Right lobe of liver (tissue), 4 donors: ENCODE results near the gene TTC9B.

Experiments
- POLR2A ChIP-seq: fragments of 450-650 bp; IDR thresholded peaks from one replicate; pipeline ENCODE4 v1.6.1; 2017; ENCODE audit warnings: antibody characterized with exemption, mild to moderate bottlenecking
- TF ChIP-seq, protein P1 (sequence below), 4 donors: fragments of 200-600 bp in 3 of 4; fragments of 450-650 bp in 1 of 4; IDR thresholded peaks; one replicate each; pipeline versions ENCODE4 v1.5.1 to v1.8.0; 2016 to 2022; ENCODE audit warnings: antibody characterized with exemption in 4 of 4, mild to moderate bottlenecking in 2 of 4
- donor health status: DM: no; HTN: no; CAD: no.
- donor health status: DM: no; HTN: no; CAD: no.
- donor health status: DM: no; HTN: yes; CAD: no.

- TF ChIP-seq, protein P1, sequence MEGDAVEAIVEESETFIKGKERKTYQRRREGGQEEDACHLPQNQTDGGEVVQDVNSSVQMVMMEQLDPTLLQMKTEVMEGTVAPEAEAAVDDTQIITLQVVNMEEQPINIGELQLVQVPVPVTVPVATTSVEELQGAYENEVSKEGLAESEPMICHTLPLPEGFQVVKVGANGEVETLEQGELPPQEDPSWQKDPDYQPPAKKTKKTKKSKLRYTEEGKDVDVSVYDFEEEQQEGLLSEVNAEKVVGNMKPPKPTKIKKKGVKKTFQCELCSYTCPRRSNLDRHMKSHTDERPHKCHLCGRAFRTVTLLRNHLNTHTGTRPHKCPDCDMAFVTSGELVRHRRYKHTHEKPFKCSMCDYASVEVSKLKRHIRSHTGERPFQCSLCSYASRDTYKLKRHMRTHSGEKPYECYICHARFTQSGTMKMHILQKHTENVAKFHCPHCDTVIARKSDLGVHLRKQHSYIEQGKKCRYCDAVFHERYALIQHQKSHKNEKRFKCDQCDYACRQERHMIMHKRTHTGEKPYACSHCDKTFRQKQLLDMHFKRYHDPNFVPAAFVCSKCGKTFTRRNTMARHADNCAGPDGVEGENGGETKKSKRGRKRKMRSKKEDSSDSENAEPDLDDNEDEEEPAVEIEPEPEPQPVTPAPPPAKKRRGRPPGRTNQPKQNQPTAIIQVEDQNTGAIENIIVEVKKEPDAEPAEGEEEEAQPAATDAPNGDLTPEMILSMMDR (IDR thresholded peaks at IDR 0.05): no peak
- no peak for TF ChIP-seq POLR2A
Observed at GRCh38 chr19:40240332-40240731, 22.1 kb upstream of the TTC9B start.
